DOHH2 (cell line): ENCODE data around the gene DRAXIN.

Source experiments
- EZH2phosphoT487 ChIP-seq: fragments of 200-600 bp; sonication (generic); IDR thresholded peaks from 2 replicates; pipeline ENCODE4 v1.6.1; 2017; ENCODE audit warnings: borderline replicate concordance, mild to moderate bottlenecking, antibody characterized with exemption, low read length, moderate library complexity, mixed read lengths
- TF ChIP-seq, protein P1 (sequence below): fragments of 200-600 bp; sonication (generic); IDR thresholded peaks from one replicate; pipeline ENCODE4 v1.5.1; 2014; ENCODE audit warnings: antibody characterized with exemption, mild to moderate bottlenecking, low read depth, low read length; ENCODE audit not compliant: poor library complexity, severe bottlenecking

DNA sequence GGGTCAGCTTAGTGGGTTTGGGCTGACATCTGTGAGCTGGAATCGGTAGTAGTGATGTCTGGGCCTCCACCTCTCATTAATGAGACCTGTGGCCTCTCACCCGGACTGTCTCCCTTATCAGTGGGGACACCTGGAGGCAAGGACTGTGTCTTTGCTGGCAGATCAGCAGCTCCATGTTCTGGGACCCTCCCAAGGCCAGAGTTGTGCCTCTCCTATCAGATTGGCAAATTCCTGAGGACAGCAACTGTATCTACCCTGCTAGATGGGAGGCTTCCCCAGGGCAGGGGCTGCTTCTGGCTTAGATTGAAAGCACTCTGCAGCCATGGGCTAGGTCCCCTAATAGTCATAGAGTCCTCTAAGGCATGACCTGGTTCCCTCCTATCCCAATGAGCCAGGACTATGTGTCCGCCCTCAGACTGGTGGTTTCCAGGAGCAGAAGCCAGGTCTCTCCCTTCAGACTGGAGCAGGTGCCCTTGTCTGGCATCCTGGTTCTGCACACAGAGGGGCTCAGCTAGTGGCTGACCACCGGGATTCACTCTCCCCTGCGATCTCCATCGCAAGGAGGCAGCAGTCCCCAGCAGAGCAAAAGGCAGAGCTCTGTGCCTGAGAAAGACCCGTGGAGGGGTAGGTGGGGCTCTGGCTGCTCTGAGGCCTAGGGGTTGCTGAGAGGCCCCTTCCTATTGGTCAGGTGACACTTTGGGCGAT is 5.8 kb downstream of the DRAXIN start:
- TF ChIP-seq, protein P1, sequence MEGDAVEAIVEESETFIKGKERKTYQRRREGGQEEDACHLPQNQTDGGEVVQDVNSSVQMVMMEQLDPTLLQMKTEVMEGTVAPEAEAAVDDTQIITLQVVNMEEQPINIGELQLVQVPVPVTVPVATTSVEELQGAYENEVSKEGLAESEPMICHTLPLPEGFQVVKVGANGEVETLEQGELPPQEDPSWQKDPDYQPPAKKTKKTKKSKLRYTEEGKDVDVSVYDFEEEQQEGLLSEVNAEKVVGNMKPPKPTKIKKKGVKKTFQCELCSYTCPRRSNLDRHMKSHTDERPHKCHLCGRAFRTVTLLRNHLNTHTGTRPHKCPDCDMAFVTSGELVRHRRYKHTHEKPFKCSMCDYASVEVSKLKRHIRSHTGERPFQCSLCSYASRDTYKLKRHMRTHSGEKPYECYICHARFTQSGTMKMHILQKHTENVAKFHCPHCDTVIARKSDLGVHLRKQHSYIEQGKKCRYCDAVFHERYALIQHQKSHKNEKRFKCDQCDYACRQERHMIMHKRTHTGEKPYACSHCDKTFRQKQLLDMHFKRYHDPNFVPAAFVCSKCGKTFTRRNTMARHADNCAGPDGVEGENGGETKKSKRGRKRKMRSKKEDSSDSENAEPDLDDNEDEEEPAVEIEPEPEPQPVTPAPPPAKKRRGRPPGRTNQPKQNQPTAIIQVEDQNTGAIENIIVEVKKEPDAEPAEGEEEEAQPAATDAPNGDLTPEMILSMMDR: no peak
- no peak for TF ChIP-seq EZH2phosphoT487
